ENCODE measurements around the gene FOXF2.

The FOXF2 gene

DNA sequence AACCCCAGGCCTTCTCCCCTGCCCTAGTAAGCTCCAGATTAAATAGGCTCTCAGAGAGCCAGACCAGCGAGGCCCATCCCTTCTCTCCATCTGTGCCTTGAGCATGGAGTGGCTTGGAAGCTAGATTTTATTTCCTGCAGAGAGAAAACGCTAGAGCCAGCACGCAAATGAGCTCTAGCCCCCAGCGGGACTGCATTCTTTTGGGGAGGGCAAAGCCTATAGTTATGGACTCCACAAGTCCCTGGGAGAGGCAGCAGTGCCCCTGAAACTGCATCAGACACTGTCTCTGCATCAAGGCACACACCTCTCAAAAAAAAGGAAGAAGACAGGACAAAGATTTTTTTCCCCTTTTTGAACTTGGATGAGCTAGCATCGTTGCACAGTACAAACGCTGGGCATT is 15.8 kb downstream of the FOXF2 start:
- DNase-seq (ENCODE audit: low read depth in 2 of 2, low spot score in 1 of 2) = no peak

DNA sequence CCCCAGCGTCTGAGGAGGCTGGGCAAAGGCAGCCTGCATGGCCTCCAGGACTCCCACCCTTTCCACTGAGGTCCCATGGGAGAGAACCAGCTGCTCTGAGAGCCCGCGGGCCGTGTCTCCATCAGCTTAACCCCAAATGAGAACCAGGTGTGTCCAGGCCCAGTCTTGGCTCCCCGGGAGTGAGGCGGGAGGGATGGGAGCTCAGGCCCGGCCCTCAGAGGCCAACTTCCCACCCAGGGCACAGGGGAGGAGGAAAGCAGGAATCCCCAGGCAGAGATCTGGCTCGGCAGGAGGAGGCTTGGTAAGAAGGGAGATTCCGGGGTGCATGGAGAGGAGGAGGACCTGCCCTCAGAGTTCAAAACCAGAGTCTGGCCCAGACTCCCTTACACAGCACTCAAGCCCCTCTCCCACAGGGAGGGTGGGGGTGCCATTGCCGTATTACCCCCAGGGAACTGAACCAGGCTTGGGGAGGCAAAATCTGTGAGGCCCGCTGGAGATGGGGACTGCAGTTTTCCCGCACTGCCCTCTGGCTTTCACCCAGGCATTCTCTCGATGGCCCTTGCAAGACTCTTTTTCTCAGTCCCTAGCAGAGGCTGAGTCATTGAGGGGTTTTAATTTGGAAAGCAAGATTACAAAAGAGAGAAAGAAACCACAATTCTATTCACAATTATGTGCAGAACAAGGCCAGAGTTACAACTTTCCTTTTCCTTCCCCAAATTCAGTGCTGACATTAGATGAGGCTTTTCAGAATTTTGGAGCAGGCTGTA is 17.1 kb downstream of the FOXF2 start:
- no peak for DNase-seq (ENCODE audit: low read depth in 2 of 2, low spot score in 1 of 2)

DNA sequence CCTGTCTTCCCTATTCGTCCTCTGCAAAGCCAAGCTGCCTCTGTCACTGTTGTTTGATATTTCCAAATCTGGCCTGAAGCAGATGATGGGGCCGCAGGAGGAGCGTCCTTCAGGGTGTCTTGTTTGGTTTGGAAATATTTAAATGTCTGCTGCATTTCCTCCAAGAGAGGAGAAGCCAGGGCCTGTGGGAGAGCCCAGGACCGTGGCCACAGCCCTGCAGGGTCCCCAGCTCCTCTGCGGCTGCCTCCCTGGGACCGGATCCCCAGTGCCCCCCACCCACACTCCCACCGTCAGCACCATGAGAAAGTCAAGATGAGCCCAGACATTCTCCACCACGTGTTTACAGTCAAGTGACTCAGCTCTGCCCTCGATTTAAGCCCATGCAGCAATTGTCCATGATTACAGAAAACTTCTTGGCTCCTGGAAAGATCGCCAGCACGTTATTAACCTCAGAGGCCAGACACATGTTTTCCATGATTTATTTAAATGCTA is 18.2 kb downstream of the FOXF2 start:
- no peak for DNase-seq (ENCODE audit: low read depth in 2 of 2, low spot score in 1 of 2)

DNA sequence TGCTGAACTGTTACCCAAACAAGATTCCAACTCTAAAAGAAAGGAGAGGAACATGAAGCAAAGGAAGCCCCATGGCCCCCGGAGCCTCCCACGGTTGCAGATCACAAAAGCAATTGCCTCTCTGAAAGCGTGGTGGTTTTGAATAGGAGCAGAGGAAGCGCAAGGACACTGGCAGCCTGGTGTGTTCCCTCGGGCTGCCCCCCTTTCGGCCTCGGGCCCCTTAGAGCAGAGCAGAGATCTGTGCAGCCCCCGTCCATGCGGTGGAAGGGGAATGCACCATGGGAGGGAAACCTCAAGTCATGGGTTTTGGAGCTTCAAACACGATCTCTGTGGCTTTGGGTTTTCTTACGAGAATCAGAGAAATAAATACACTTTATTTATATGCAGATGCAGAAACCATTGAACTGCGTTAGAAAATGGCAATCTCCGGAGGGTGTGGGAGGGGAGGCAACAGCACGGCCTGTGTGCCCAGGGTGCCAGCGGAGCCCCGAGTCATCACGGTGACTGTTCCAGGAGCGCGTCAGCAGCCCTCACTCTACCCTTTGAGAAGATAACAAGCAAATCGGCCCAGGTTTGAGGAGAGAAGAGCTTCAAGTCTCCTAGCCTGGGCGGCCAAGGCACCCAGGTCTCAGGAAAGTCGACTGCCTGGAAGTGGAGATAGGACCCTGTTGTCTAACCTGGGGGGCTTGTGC is 20.5 kb downstream of the FOXF2 start:
- no peak for DNase-seq (ENCODE audit: low read depth in 2 of 2, low spot score in 1 of 2)

DNA sequence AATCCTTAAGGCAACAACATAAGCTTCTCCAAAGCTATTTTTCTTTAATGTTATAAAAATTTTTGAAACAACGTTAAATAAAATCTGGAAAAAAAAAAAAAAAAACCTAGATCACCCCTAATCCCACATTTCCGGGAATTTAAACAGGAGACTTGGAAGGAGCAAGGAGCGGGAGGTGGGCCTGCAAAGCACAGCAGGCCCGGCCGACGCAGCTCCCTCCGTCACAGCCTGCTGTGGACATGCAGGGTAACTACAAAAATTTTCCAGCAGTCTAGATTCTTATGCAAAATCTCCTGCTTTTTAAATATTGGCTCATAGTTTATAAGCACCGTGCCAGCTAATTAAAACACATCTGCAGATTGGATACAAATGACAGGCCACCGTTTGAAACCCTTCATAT is 23.5 kb downstream of the FOXF2 start:
- DNase-seq (ENCODE audit: low read depth in 2 of 2, low spot score in 1 of 2) = no peak

DNA sequence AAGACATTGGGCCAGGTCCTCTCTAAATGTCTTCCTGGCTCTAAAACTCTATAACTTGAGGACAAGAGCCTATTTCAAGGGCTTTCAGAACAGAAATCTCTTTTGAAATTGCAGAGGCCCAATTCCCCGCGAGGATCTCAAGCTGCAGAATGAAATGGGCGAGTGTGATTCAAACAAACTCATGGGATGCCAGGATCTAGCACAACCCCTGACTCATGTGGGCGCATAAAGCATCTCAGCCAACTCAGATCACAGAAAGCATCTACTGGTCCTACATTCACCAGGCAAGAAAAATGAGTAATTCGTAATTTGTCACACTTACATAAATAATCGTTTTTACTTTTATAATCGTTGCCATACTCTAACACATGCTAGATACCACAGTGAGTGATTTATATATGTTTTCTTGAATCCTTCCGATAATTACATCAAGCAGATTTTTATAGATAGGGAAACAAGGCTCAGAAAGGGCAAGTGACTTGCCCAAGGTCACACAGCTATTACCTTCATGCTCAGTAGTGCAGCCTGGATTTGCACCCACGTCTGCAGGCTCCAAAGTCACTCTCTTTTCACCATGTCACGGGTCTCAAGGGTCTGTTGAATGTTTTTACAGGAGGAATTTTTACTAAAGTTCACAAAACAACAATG is 26.2 kb downstream of the FOXF2 start:
- no peak for DNase-seq (ENCODE audit: low read depth in 2 of 2, low spot score in 1 of 2)

DNA sequence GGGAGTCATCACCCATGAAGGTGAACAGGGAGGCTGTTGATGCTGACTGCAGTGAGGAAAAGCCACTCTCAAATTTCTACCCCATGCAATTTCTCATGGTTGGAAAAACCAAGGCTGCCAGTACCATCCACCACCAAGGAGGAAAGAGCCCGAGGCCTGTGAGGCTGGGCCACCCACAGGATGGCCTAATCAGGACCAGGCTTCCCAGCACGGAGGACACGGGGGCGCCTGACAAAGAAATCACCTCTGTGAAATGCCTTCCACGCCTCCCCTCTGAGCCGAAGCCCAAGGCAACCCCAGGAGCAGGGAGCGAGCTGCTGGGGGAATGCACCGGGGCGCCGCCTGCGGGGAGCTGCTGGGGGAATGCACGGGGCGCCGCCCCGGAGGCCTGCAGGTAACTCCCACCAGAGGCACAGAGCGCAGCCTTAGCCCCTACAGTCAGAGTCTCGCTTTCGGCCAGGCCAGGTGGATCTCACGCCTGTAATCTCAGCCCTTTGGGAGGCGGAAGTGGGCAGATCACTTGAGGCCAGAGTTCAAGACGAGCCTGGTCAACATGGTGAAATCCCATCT is 26.9 kb downstream of the FOXF2 start:
- no peak for DNase-seq (ENCODE audit: low read depth in 2 of 2, low spot score in 1 of 2)

DNA sequence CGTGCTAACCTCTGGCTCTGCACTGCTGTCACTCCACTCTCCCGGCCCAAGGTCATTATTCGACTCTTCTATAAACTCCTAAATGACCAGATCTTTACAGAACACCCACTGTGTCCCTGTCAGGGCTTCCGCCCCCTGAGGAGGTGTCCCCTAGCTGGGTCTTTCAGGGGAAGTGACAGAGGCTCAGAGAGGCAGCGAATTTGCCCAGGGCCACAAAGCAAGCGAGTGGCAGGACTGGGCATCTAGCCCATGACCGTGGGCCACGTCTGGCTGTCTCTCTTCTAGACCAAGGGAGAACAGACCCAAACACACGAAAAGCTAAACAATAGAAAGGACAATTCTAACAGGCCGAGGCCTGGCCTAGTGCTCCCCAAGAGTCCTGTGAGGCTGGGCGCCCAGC is 27.4 kb downstream of the FOXF2 start:
- no peak for DNase-seq (ENCODE audit: low read depth in 2 of 2, low spot score in 1 of 2)

DNA sequence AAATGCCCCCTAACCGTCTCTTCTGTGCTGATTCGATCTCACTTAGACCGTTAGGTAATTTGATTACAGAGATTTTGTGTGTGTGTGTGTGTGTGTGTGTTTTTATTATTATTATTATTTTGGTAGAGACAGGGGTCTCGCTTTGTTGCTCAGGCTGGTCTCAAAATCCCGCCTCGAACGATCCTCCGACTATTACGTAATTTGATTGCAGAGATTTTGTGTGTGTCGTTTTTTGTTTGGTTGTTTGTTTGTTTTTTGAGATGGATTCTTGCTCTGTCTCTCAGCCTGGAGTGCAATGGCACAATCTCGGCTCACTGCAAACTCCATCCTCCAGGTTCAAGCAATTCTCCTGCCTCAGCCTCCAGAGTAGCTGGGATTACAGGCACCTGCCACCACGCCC is 28.3 kb downstream of the FOXF2 start:
- no peak for DNase-seq (ENCODE audit: low read depth in 2 of 2, low spot score in 1 of 2)

DNA sequence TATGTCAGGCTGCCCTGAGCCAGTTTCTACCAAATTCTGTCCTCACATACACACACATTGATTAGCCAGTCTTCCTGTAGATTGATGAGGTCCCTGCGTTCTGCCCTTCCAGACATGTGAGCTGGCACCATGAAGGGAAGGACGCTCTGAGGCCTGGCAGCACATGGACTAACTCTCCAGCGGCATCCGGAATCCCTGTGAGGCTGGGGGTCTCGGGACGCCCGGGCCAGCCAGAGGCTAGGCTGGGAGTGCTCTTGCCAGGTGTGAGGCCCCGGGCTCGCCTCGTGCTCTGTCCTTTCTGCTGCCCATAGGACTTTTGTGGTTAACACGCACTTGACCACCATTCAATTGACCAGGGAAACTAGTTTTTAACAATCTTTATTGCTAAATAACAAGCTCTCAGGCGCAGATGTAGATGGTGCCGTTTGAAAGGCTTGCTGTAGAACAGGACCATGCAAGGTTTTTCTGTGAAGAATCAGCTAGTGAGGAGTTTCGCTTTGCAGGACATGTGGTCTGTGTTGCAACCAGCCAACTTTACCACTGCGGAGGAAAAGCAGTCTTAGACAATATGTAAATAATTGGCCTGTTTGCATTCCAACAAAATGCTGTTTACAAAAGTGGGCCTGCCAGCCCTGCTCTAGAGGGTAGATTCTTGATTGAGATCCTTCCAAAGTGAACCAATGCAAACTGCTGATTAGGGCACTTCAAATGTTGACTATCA is 29.3 kb downstream of the FOXF2 start:
- no peak for DNase-seq (ENCODE audit: low read depth in 2 of 2, low spot score in 1 of 2)

DNA sequence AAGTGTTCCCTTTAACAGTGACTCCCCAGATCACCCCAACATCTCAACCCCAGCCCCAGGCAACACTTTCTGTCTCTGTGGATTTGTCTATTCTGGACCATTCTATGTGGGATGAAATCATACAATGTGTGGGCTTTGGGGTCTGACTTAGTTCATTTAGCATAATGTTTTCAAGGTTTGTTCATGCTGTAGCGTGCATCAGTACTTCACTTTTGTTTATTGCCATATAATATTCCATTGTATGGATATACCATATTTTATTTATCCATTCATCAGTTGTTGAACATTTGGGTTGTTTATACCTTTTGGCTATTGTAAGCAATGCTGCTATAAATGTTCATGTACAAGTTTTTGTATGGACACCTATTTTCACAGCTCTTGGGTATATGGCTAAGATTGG is 31.0 kb downstream of the FOXF2 start:
- no peak for DNase-seq (ENCODE audit: low read depth in 2 of 2, low spot score in 1 of 2)

DNA sequence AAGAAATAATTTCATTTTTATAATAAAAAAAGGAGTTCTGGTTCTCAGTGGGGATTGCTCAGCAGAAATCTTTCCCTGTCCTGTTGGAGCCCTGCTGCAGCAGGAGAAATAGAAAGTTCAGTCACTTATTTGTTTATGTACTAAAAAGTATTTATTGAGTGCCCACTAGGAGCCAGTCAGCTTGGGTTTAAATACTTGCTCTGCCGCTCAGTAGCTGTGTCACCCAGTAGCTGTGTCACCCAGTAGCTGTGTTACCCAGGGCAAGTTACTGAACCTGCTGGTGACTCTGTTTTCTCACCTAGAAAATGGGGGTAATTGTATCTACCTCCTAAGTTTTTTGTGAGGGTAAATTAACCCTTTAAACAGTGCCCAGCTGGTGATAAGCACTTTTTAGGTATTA is 32.9 kb downstream of the FOXF2 start:
- DNase-seq (ENCODE audit: low read depth in 2 of 2, low spot score in 1 of 2) = no peak

DNA sequence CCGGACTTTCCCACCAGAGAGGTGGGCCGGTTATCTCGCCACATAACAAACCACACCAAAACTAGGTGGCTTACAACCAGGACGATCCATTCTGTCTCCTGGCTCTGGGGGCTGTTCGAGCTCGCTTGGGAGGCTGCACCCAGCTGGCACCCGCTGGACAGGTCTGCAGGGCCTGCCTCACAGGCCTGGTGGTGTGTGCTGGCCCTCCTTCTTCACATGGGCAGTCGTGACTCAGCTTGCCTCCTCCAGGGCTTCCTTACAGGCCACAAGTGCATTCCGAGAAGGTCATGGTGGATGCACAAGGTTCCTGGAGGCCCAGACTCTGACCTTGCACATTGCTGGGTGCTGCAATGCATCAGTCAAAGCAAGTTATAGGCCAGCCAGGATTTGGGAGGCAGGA is 34.2 kb downstream of the FOXF2 start:
- no peak for DNase-seq (ENCODE audit: low read depth in 2 of 2, low spot score in 1 of 2)

DNA sequence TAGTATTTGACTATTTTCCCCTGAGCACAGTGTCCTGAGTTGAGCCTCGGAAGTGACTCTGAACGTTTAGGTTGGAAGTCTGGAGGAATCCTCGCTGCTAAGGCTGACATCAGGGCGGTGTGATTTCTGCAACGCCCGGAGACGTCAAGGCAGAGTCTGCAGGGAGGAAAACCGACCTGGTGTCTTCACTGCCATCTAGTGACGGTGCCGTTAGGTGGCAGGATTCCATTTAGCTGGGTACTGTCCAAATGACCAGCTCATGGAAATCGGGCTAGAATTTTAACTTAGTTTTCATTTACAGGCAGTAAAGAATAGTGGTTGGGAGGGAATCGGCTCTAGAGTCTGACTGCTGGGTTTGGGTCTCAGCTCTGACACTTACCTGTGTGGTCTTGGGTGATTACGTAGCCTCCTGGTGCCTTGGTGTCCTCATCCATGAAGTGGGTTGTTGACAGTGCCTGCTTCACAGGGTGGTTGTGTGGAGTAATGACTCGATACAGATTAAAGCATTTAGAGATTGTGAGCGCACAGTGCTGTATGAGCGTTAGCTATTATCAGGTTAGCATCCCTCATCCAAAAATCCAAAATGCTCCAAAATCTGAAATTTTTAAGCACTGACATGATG is 35.0 kb downstream of the FOXF2 start:
- no peak for DNase-seq (ENCODE audit: low read depth in 2 of 2, low spot score in 1 of 2)

DNA sequence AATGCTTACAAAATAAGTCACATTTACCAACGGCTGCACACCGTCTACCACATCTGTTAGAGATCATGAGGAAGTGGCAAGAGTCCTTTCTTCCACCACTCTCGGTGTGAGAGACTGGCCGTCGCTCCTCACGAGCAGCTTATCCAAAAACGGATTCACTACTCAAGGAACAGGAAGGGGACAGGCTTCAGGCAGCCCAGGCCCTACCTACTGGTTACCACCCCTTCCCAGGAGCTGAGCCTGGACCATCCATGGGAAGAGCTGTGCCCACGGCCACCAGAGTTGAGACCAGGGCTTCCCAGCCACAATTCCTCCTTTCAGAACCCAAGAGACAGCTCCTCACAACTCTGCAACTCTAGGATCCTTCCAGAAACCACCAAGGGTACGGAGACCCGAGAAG is 37.0 kb downstream of the FOXF2 start:
- DNase-seq (ENCODE audit: low read depth in 2 of 2, low spot score in 1 of 2) = no peak

DNA sequence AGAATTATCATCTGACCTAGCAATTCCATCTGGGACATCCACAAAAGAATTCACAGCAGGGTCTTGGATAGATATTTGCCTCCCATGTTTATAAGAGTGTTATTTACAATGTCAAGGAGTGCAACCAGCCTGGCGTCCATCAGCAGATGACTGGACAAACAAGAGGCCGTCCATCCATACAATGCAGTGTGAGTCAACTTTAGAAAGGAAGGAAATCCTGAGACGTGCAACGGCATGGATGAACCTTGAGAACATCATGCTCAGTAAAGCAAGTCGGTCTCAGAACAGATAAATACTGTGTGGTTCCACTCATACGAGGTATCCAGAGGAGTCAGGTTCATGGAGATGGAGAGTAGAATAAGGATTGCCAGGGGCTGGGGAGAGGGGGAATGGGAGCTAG is 46.4 kb downstream of the FOXF2 start:
- no peak for DNase-seq (ENCODE audit: low read depth in 2 of 2, low spot score in 1 of 2)

DNA sequence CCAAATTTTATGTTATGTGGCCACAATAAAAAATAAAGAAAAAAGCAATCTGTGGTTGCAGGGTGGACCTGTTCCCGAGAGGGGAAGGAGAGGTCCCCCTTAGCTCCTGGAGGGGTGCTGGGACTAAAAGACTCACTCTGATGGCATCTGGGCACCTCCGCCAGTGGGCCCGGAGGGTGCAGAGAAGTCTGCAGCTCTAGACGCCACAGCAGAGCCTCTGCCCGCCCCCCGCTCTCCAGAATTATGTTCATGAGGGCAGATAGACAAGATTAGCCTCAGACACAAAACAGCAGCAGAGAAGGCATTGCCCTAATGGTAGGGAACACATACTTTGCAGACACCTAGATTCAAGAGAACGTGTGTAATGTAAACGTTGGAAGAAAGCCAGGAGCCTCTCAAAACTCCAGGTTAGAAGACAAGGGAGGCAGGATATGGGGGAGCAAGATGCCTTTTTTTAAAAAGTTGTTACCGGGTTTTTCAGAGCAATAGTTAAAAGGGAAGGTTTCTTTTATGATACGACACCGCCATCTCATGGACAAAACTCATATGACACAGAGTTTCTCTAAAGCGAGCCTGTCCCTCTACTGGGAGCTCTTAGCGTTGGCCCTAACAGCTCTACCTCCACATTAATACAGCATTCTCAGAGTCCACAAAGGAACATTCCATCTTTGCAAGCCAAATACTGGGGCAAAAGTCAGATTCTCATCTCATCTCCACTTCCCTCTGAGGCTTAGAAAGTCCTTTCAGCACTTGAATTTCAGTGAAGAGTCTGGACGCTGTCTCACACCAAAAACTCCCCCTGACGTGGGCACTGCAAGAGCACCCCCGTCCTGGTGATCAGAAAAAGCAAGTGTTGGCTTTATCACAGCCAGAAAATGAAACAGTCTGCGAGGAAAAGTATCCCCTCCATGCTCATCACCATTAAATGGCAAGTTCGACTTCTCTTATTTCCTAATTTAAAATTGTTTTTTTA is 47.2 kb downstream of the FOXF2 start:
- DNase-seq (ENCODE audit: low read depth in 2 of 2, low spot score in 1 of 2) = peak in 1 of 2 donors; percentile 20

DNA sequence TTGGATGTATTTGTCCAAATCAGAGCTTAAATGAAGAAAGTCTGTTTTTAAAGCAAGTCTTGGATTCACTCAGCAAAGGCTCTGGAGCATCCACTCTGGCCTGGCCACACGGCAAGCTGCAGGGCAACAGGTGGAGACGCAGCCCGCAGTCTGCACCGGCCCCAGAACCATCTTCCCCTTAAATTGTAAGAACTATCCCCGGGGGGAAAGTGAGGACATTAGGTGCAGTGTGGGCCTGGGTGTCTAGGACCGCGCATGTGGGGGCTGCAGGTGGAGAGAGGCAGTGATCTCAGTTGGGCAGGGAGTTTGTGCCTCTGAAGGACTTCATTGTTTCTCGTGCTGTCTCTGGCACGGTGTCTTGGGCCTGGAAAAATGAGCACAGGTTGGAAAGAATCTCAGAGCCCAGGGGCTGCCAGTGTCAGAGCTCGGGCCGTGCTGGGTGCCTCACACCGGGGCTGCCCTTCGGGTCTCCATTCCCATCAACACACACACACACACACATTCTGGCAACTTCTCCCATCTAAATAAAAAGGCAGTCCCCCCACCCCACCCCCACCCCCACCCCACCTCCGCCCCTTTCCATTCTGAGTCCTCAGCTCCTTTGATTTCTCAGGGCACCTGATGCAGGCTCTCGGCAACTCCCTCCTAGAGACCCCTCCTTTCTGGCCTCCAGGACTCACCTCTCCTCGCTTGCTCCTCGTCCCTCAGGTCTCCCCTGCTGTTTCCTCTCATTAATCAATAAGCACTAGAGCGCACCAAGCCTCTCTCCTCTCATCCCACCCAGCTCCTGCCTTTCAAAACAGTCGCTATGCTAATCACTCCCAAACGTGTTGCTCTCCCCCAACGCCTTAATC is 48.4 kb downstream of the FOXF2 start:
- no peak for DNase-seq (ENCODE audit: low read depth in 2 of 2, low spot score in 1 of 2)

DNA sequence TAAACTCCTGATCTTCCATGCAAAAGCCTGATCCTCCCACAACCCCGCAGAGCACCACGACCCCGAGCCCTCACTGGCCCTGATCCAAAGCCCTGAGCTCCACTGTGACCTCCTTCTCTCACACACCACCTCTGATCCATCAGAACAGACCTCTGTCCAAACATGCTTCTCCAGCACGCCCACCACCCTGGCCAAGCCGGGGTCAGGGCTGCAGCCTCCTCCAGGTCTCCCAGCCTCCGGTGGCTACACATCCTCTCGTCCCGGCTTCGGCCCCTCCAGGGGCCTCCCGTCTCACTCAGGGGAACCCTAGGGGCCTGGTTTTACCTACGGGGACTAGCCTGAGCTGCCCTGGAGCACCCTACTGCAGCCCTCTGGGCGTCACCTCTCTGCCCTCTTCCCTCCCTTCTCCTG is 49.1 kb downstream of the FOXF2 start:
- no peak for DNase-seq (ENCODE audit: low read depth in 2 of 2, low spot score in 1 of 2)

Measured in stimulated activated CD8-positive, alpha-beta memory T cell treated with anti-CD3 and anti-CD28 coated beads, Interleukin-4, amount 100 ng/mL, for 4 hours (primary cell).